GM18498 (cell line): ENCODE data around the gene ZNF598.
A peak's percentile ranks its signal among the peaks of the same experiment; 100 is the strongest.

ENCODE experiments used
- ATAC-seq: cut with Tn5 transposase; IDR thresholded peaks from one replicate; pipeline ENCODE4 v1.9.1; 2021; ENCODE audit warnings: mild to moderate bottlenecking, moderate library complexity; ENCODE audit not compliant: unreplicated experiment

ZNF598 gene

GRCh38 chr16:2009791-2010510 lies at the start of gene ZNF598:
Gene ZNF598 (minus strand): TSS chr16:2009821.
- ATAC-seq, result peak; percentile 88

- no peak for ATAC-seq
Observed at GRCh38 chr16:2058872-2059271, 49.3 kb upstream of the ZNF598 start.

GRCh38 chr16:2058420-2058819 lies 48.8 kb upstream of the ZNF598 start:
- ATAC-seq, result no peak

DNA sequence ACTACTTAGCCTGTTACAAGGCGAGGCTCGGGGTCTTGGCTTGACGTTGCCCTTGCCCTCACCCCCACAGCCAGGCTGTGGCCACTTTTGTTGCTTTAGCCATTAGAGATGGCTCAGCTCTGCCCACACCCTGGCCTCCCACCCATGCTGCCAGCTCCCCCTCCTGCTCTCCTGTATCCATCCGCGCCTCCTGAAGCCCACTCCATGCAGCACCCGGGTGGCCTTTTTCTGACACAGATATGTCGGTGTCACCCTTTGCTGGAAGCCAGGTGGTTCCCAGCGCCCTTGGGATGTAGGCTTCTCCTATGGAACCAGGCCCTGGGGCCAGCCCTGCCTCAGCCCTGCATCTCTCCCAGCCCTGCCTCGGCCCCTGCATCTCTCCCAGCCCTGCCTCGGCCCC lies 47.8 kb upstream of the ZNF598 start:
- no peak for ATAC-seq

DNA sequence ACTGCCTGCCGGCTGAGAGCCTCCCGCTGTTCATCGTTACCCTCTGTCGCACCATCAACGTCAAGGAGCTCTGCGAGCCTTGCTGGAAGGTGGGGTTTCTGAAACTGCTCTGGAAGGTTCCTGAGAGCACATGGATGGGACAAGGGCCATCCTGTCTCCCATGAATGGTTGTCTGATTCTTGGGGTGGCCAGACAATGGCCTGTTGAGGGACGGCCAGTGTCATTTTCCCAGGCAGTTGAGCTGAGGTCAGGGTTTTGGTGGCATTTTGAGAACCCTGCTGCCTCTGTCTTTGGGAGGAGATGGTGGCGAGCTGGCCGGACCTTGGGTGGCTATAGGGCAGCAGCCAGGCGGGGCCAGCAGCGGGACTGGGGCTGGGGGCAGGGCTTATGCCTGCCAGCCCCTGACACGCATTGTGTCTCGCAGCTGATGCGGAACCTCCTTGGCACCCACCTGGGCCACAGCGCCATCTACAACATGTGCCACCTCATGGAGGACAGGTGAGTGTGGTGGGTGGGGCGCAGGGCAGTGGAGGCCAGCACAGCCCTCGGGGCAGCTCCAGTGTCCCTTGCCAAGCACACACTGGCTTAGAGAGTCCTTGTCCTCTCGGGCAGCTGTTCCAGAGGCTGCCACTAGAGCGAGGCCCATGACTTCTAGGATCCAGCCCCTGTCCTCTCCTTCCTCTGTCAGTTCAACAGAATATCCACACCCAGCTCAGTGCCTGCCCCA lies 47.2 kb upstream of the ZNF598 start:
- ATAC-seq, result no peak

- no peak for ATAC-seq
Observed at GRCh38 chr16:2056077-2056476, 46.5 kb upstream of the ZNF598 start.

- no peak for ATAC-seq
Observed at GRCh38 chr16:2054543-2055245, 45.1 kb upstream of the ZNF598 start.

- ATAC-seq, result no peak
Observed at GRCh38 chr16:2053897-2054296, 44.3 kb upstream of the ZNF598 start.

GRCh38 chr16:2053211-2053610 lies 43.6 kb upstream of the ZNF598 start:
- ATAC-seq, result no peak

DNA sequence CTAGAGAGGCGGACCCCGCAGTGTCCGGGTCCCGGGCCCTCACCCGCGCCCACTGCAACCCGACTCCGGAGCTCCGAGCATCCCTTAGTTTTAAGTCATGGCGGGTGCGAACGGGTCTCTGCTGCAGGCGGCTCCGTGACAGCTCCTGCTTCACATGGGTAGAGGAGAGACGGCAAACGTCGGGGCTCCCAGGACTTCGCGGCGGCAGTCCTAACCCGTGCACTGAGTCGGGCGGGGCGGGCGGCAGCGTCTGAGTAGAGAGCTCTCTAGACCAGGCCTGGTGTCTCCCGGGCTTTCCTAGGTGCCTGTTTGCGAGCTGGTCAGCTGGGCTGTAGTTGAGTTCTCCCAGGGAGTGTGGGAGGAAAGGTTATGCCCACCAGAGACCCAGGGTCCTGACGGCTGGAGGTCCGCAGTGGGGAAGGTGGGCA lies 38.5 kb upstream of the ZNF598 start:
- peak; percentile 6 for ATAC-seq

- peak; percentile 96 for ATAC-seq
Observed at GRCh38 chr16:2047330-2048115, 37.9 kb upstream of the ZNF598 start, which contains the start of the genes NTHL1 and TSC2. Gene NTHL1 (minus strand): TSS chr16:2047834. CDS start chr16:2047823, 11 bp downstream. Gene TSC2 (plus strand): TSS chr16:2047985. CDS start chr16:2048616, 631 bp downstream.

GRCh38 chr16:2046893-2047329 lies 37.3 kb upstream of the ZNF598 start:
- ATAC-seq, result no peak

DNA sequence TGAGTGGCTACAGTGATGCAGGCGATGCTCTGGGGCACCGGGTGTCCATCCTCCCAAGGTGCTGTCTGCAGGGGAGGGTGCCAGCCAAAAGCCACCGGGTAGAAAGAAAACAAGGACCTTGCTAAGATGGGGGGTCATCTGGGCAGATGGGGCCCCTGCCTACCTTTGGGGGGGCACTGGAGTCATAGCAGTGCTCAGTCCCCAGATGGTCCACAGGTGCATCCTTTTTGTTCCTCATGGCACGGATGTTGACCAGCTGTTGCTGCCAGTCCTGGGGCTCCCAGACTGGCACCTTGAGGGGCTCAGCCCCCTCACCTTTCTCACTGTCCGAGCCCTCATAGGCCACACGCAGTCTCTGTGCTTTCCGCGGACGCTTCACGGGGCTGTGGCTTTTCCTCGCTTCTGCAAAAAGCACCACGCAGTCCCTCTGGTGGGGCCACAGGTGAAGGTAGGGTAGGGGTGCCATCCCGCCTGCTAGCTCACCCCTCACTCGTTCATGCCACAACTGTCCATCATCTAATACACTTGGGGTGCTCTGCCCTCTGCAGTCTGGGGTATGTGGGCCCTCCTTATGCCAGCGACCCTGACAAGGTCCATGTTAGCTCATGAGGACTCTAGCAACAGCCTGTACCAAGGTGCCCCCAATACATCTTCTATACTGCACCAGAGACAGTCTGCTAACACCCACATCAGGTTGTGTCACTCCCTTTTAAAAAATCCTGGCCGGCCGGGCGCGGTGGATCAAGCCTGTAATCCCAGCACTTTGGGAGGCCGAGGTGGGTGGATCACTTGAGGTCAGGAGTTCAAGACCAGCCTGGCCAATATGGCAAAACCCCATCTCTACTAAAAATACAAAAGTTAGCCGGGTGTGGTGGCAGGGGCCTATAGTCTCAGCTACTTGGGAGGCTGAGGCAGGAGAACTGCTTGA lies 36.6 kb upstream of the ZNF598 start:
- no peak for ATAC-seq

DNA sequence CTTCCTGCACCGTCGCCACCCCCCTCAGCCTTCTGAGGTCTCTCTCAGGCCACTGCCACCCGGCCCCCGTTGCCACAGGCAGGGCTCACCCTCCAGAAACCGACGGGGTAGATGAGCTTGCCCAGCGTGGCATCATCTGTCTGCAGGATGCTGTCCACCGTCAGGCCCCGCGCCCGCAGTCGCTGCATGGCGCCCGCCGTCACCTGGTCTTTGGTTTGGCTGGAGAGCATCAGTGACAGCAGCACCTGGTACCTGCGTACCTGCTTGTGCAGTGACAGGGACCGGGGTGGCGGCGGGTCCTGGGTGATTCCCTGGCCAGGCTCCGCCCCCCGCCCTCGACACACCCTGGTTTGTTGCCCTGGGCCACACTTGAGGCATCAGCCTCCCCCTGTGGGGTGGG lies 34.9 kb upstream of the ZNF598 start:
- no peak for ATAC-seq

GRCh38 chr16:2043667-2044451 lies 34.2 kb upstream of the ZNF598 start:
- no peak for ATAC-seq

- no peak for ATAC-seq
Observed at GRCh38 chr16:2042986-2043666, 33.5 kb upstream of the ZNF598 start.

GRCh38 chr16:2042171-2042985 lies 32.8 kb upstream of the ZNF598 start:
- no peak for ATAC-seq
